HG02759 (cell line): ENCODE results near the gene ENDOV.

ENCODE experiments used
- ATAC-seq: cut with Tn5 transposase; IDR thresholded peaks from one replicate; pipeline ENCODE4 v1.9.1; 2021; ENCODE audit warnings: mild to moderate bottlenecking, moderate library complexity; ENCODE audit not compliant: unreplicated experiment

ENDOV gene

GRCh38 chr17:80430446-80431245, 15.7 kb downstream of the ENDOV start:
- ATAC-seq = no peak

- no peak for ATAC-seq
Measured at GRCh38 chr17:80431246-80432195, 16.6 kb downstream of the ENDOV start.

- no peak for ATAC-seq
Measured at GRCh38 chr17:80432350-80432955, 17.5 kb downstream of the ENDOV start.

GRCh38 chr17:80432961-80433550, 18.1 kb downstream of the ENDOV start:
- no peak for ATAC-seq

- no peak for ATAC-seq
Measured at GRCh38 chr17:80433916-80434666, 19.1 kb downstream of the ENDOV start.

- ATAC-seq = no peak
Measured at GRCh38 chr17:80437532-80437931, 22.6 kb downstream of the ENDOV start.

- no peak for ATAC-seq
Measured at GRCh38 chr17:80438806-80439205, 23.8 kb downstream of the ENDOV start.

GRCh38 chr17:80439499-80439898, 24.5 kb downstream of the ENDOV start:
- no peak for ATAC-seq

GRCh38 chr17:80441133-80441578, 26.2 kb downstream of the ENDOV start:
- ATAC-seq = no peak

- no peak for ATAC-seq
Measured at GRCh38 chr17:80441598-80442322, 26.8 kb downstream of the ENDOV start.

- no peak for ATAC-seq
Measured at GRCh38 chr17:80442323-80442659, 27.3 kb downstream of the ENDOV start.

GRCh38 chr17:80442764-80443163, 27.8 kb downstream of the ENDOV start:
- no peak for ATAC-seq

GRCh38 chr17:80443498-80443897, 28.5 kb downstream of the ENDOV start:
- ATAC-seq = no peak

GRCh38 chr17:80443916-80444643, 29.1 kb downstream of the ENDOV start:
- no peak for ATAC-seq

GRCh38 chr17:80444644-80444979, 29.6 kb downstream of the ENDOV start:
- ATAC-seq = no peak

- no peak for ATAC-seq
Measured at GRCh38 chr17:80445007-80445725, 30.2 kb downstream of the ENDOV start.

- ATAC-seq = no peak
Measured at GRCh38 chr17:80445726-80446110, 30.8 kb downstream of the ENDOV start.

- no peak for ATAC-seq
Measured at GRCh38 chr17:80446645-80447405, 31.9 kb downstream of the ENDOV start.
